Nephron (organoid): ENCODE measurements around the gene LIPN.

Experiments
- H3K27ac Mint-ChIP-seq, 3 experiments: 2 replicates each; pipeline ENCODE4 v1.8.0; 2020; ENCODE audit warnings: mixed read lengths in 3 of 3, mild to moderate bottlenecking in 2 of 3, moderate library complexity in 1 of 3
- H3K27me3 Mint-ChIP-seq: 2 replicates; pipeline ENCODE4 v1.8.0; 2021; ENCODE audit warnings: low read depth, mild to moderate bottlenecking, moderate library complexity, mixed read lengths
- H3K36me3 Mint-ChIP-seq: 2 replicates; pipeline ENCODE4 v1.8.0; 2020; ENCODE audit warnings: low read depth, mixed read lengths
- H3K4me1 Mint-ChIP-seq: 2 replicates; pipeline ENCODE4 v1.8.0; 2020; ENCODE audit warnings: mixed read lengths
- H3K4me3 Mint-ChIP-seq, 3 experiments: 2 replicates each; pipeline ENCODE4 v1.8.0; 2020; ENCODE audit warnings: mild to moderate bottlenecking in 3 of 3, mixed read lengths in 3 of 3, moderate library complexity in 2 of 3
- H3K9me3 Mint-ChIP-seq: 2 replicates; pipeline ENCODE4 v1.8.0; 2020; ENCODE audit warnings: mixed read lengths
- CTCF ChIP-seq, 3 experiments: fragments of 200-600 bp; sonication (generic); IDR thresholded peaks; one replicate each; pipeline ENCODE4 v1.5.0; 2021; ENCODE audit warnings: antibody characterized with exemption in 3 of 3; ENCODE audit not compliant: unreplicated experiment in 3 of 3

LIPN gene

GRCh38 chr10:88805361-88805760 lies 45.5 kb downstream of the LIPN start:
- no peak overlapping the region for H3K27ac Mint-ChIP-seq
- H3K4me1 Mint-ChIP-seq = no peaks in the 10 kb centered on the region
- H3K4me3 Mint-ChIP-seq = no peak overlapping the region
- no peak for TF ChIP-seq CTCF (IDR thresholded peaks at IDR 0.05; ENCODE audit: unreplicated experiment in 3 of 3)
- peaks cover 11% of the 10 kb centered on the region for H3K27me3 Mint-ChIP-seq
- H3K36me3 Mint-ChIP-seq = no peaks in the 10 kb centered on the region
- no peaks in the 10 kb centered on the region for H3K9me3 Mint-ChIP-seq

GRCh38 chr10:88805924-88806323 lies 46.1 kb downstream of the LIPN start:
- Mint-ChIP-seq H3K4me1 (no peaks in the 10 kb centered on the region), H3K36me3 (no peaks in the 10 kb centered on the region), H3K27me3 (peaks cover 12% of the 10 kb centered on the region), H3K27ac (no peak overlapping the region), H3K4me3 (no peak overlapping the region), H3K9me3 (no peaks in the 10 kb centered on the region)
- TF ChIP-seq CTCF (IDR thresholded peaks at IDR 0.05; ENCODE audit: unreplicated experiment in 3 of 3) = no peak

- Mint-ChIP-seq H3K27me3 (peaks cover 12% of the 10 kb centered on the region), H3K4me1 (no peaks in the 10 kb centered on the region), H3K27ac (no peak overlapping the region), H3K9me3 (no peaks in the 10 kb centered on the region), H3K36me3 (no peaks in the 10 kb centered on the region), H3K4me3 (no peak overlapping the region)
- TF ChIP-seq CTCF (IDR thresholded peaks at IDR 0.05; ENCODE audit: unreplicated experiment in 3 of 3) = no peak
These were observed 49.8 kb downstream of the LIPN start for GRCh38 chr10:88809621-88810020.

GRCh38 chr10:88810196-88810961 lies 50.6 kb downstream of the LIPN start:
- H3K4me3 Mint-ChIP-seq = no peak overlapping the region
- no peaks in the 10 kb centered on the region for H3K36me3 Mint-ChIP-seq
- H3K9me3 Mint-ChIP-seq = no peaks in the 10 kb centered on the region
- peaks cover 12% of the 10 kb centered on the region for H3K27me3 Mint-ChIP-seq
- H3K4me1 Mint-ChIP-seq = no peaks in the 10 kb centered on the region
- peak; percentile 65 to 72 (median 69) for TF ChIP-seq CTCF (IDR thresholded peaks at IDR 0.05; ENCODE audit: unreplicated experiment in 3 of 3)
- H3K27ac Mint-ChIP-seq = no peak overlapping the region

- H3K27me3 Mint-ChIP-seq = peaks cover 10% of the 10 kb centered on the region
- H3K4me1 Mint-ChIP-seq = no peaks in the 10 kb centered on the region
- H3K36me3 Mint-ChIP-seq = no peaks in the 10 kb centered on the region
- H3K4me3 Mint-ChIP-seq = no peak overlapping the region
- no peak overlapping the region for H3K27ac Mint-ChIP-seq
- TF ChIP-seq CTCF (IDR thresholded peaks at IDR 0.05; ENCODE audit: unreplicated experiment in 3 of 3) = no peak
- H3K9me3 Mint-ChIP-seq = no peaks in the 10 kb centered on the region
These were observed 53.4 kb downstream of the LIPN start for GRCh38 chr10:88813200-88813599.

GRCh38 chr10:88819290-88819689 lies 59.5 kb downstream of the LIPN start:
- no peak overlapping the region for H3K4me3 Mint-ChIP-seq
- no peaks in the 10 kb centered on the region for H3K4me1 Mint-ChIP-seq
- H3K9me3 Mint-ChIP-seq = no peaks in the 10 kb centered on the region
- no peaks in the 10 kb centered on the region for H3K36me3 Mint-ChIP-seq
- no peak overlapping the region for H3K27ac Mint-ChIP-seq
- no peaks in the 10 kb centered on the region for H3K27me3 Mint-ChIP-seq
- no peak for TF ChIP-seq CTCF (IDR thresholded peaks at IDR 0.05; ENCODE audit: unreplicated experiment in 3 of 3)
